Stimulated activated effector memory CD8-positive, alpha-beta T cell treated with anti-CD3 and anti-CD28 coated beads, Interleukin-12 subunit alpha, Interleukin-12 subunit beta, amount 100 ng/mL, for 72 hours (primary cell): ENCODE measurements around the gene WSB2.
"Not testable (repeated sequence)": the region's sequence is repeated elsewhere in the genome, so short reads cannot be mapped to it uniquely, and the experiment has no call there.

Experiments used
- ATAC-seq: fragments of 150-1000 bp; cut with Tn5 transposase; 2 replicates; pipeline ENCODE4 v1.10.0; 2021
- DNase-seq, 2 donors: peaks; one replicate each; pipeline ENCODE4 v3.0.0; 2021 to 2022; ENCODE audit warnings: low spot score in 2 of 2
- H3K27ac Mint-ChIP-seq: one replicate; pipeline ENCODE4 v1.8.0; 2022; ENCODE audit warnings: mild to moderate bottlenecking, mixed read lengths
- H3K36me3 Mint-ChIP-seq: one replicate; pipeline ENCODE4 v1.8.0; 2022; ENCODE audit warnings: mild to moderate bottlenecking, mixed read lengths
- H3K4me1 Mint-ChIP-seq: one replicate; pipeline ENCODE4 v1.8.0; 2022; ENCODE audit warnings: mixed read lengths
- H3K4me3 Mint-ChIP-seq: one replicate; pipeline ENCODE4 v1.8.0; 2022; ENCODE audit warnings: mild to moderate bottlenecking, mixed read lengths
- H3K9me3 Mint-ChIP-seq: one replicate; pipeline ENCODE4 v1.8.0; 2022; ENCODE audit warnings: mixed read lengths

WSB2 gene

DNA sequence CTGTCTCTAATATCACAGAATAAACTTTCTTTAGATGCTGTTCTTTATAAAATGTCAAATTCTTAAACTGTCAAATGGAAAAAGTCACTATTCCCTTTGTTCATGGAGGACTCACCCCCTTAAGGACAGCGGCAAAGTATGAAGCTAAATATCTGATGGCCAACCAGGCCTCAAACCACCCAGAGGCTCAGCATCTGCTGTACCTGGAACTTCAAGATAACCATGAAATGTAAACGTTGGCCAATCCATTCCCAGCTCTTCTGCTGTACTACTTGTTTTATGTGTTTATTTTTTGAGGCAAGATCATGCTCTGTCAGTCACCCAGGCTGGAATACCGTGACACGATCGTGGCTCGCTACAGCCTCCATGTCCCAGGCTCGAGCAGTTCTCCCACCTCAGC lies 28.8 kb downstream of the WSB2 start:
- Mint-ChIP-seq H3K4me3 (no peak overlapping the region), H3K4me1 (peaks cover 29% of the 10 kb centered on the region), H3K36me3 (peaks cover 100% of the 10 kb centered on the region), H3K9me3 (no peaks in the 10 kb centered on the region), H3K27ac (no peak overlapping the region)
- ATAC-seq = no peak
- DNase-seq = no peak

DNA sequence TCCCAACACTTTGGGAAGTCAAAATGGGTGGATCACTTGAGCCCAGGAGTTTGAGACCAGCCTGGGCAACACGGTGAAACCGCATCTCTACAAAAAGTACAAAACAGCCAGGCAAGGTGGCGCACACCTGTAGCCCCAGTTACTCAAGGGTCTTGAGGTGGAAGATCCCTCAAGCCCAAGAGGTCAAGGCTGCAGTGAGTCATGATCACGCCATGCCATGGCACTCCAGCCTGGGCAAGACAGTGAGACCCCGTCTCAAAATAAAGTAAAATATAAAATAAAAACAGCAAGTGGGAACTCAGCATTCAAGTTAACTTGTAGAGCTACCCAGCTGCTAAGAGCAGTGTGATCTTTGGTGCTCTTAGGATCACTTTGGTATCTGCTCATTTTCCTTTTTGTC lies 31.8 kb downstream of the WSB2 start:
- H3K27ac Mint-ChIP-seq = peak overlapping the region; percentile 61
- no peak overlapping the region for H3K4me3 Mint-ChIP-seq
- H3K4me1 Mint-ChIP-seq = peaks cover 3% of the 10 kb centered on the region
- DNase-seq (no peak), ATAC-seq (no peak)
- H3K9me3 Mint-ChIP-seq = no peaks in the 10 kb centered on the region
- H3K36me3 Mint-ChIP-seq = peaks cover 100% of the 10 kb centered on the region

DNA sequence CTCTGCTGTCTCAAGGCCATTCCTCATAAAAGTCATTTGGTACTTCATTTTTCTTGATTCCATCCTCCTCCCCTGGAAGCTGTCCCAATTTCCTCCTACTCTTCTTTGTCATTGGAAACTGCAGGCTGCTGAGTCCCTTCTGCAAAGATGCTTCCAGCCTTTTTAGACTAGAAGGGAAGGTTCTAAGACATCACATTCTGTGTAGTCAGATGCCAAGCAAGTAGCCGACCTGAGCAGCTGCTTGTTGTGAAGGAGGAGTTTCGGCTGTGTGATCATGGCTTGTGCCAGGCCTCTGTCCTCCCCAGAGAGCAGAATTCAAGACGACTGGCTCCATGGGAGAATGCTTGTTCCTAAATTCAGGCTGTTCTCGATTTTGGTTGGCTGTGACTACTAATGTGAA lies 35.8 kb downstream of the WSB2 start:
- Mint-ChIP-seq H3K9me3 (no peaks in the 10 kb centered on the region), H3K4me3 (no peak overlapping the region), H3K36me3 (peaks cover 100% of the 10 kb centered on the region), H3K4me1 (no peaks in the 10 kb centered on the region), H3K27ac (no peak overlapping the region)
- no peak for DNase-seq
- ATAC-seq = no peak

DNA sequence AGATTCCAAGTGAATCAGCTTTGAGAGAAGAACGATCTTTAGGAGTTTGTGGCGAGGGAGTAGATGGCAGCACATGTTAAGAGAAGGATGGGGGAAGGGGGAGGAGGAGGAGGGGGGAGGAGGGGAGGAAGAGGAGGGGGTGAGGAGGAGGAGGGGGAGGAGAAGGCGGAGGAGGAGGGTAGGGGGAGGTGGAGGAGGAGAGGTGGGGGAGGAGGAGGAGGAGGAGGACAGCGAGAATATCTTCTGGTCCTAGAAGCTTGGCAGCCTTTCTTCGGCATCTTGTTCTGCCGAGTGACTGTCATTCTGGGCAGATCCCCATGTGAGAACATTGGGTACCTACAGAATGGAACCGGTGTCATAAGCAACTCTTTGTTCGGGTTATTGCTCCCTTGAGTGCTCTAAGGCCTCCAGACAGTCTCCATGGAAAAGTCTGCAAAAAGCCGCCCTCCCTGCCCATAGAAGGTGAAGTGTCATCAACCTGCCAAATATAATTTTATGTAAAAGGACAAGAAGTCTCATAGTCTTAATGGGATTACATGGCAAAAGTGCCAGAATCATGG lies 37.6 kb downstream of the WSB2 start:
- Mint-ChIP-seq H3K9me3 (no peaks in the 10 kb centered on the region), H3K4me3 (no peak overlapping the region), H3K4me1 (no peaks in the 10 kb centered on the region), H3K27ac (no peak overlapping the region), H3K36me3 (peaks cover 100% of the 10 kb centered on the region)
- DNase-seq = no peak
- ATAC-seq = no peak

DNA sequence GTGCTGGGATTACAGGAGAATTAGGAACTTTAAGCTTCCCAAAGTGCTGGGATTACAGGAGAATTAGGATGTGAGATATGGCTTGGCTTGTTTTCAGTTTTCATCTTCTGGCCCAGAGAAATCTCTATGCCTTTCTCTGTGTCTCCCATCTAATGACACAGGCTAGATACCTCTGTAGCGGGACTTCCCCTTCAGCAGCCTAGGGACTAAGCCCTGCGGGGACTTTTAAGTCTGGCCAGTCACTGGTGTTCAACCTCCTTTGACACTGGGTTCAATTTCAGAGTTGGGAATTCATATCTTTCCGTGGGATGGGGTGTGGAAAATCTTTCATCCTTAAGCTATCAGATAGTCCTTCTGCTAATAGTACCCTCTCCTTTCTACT lies 38.3 kb downstream of the WSB2 start:
- ATAC-seq (no peak), DNase-seq (no peak)
- peaks cover 6% of the 10 kb centered on the region for H3K4me1 Mint-ChIP-seq
- no peaks in the 10 kb centered on the region for H3K9me3 Mint-ChIP-seq
- no peak overlapping the region for H3K27ac Mint-ChIP-seq
- peaks cover 100% of the 10 kb centered on the region for H3K36me3 Mint-ChIP-seq
- H3K4me3 Mint-ChIP-seq = no peak overlapping the region

DNA sequence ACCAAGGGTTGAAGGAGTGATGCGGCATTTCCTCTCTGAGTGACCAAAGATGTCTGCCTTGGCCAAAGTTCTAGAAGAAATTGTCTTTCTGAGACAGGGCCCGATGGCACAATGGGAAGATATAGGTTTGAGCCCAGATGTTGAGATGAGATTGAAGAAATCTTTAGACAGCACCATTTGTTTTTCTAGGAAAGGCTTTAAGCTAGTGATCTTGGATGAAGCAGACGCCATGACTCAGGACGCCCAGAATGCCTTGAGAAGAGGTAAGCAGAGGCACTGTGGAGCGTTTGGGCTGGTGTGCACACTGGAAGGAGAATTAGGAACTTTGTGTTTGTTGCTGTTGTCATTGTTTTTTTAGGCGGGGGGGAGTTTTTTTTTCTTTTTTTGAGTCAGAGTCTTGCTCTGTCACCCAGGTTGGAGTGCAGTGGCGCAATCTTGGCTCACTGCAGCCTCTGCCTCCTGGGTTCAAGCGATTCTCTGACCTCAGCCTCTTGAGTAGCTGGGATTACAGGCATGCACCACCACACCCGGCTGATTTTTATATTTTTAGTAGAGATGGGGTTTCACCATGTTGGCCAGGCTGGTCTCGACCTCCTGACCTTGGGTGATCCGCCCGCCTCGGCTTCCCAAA lies 38.8 kb downstream of the WSB2 start:
- not testable (repeated sequence) for H3K4me1 Mint-ChIP-seq, H3K9me3 Mint-ChIP-seq, DNase-seq, H3K4me3 Mint-ChIP-seq, ATAC-seq
- H3K27ac Mint-ChIP-seq = peak overlapping the region; percentile 77
- H3K36me3 Mint-ChIP-seq = peaks cover 100% of the 10 kb centered on the region

DNA sequence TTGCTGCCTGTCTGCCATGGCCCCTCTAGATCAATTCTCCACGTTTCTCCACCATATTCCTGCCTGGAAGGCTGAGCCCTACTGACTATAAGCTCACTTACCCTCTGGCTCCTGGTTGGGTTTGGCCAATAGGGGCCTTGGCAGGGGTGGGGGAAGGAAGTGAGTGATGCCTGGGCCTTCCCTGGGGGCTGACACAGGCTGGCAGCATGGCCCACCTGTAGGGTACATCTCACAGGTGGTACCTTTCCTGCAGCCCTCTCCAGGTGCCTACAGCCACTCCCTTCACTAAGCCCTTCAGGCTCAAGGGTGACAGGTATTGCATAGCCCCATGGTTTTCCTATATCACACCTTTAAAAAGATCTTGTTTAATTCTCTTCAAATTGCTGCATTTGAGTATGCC lies 40.9 kb downstream of the WSB2 start:
- peaks cover 14% of the 10 kb centered on the region for H3K4me1 Mint-ChIP-seq
- no peaks in the 10 kb centered on the region for H3K9me3 Mint-ChIP-seq
- H3K27ac Mint-ChIP-seq = no peak overlapping the region
- no peak for DNase-seq
- no peak overlapping the region for H3K4me3 Mint-ChIP-seq
- peaks cover 96% of the 10 kb centered on the region for H3K36me3 Mint-ChIP-seq
- ATAC-seq = no peak

DNA sequence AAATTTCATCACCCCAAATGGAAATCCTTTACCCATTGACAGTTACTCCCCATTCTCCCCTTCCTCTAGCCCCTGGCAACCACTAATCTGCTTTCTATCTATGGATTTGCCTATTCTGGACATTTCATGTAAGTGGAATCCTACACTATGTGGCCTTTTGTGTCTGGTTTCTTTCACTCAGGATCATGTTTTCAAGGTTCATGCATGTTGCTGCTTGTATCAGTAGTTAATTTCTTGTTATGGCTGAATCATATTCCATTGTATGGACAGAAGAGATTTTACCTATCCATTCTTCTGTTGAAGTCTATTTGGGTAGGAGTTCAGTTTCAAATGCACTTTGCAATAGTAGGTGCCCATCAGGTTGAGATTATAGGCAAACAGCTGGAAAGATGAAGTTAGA lies 43.1 kb downstream of the WSB2 start:
- peak overlapping the region; percentile 96 for H3K27ac Mint-ChIP-seq
- peaks cover 75% of the 10 kb centered on the region for H3K36me3 Mint-ChIP-seq
- H3K4me3 Mint-ChIP-seq = peak overlapping the region; percentile 88

DNA sequence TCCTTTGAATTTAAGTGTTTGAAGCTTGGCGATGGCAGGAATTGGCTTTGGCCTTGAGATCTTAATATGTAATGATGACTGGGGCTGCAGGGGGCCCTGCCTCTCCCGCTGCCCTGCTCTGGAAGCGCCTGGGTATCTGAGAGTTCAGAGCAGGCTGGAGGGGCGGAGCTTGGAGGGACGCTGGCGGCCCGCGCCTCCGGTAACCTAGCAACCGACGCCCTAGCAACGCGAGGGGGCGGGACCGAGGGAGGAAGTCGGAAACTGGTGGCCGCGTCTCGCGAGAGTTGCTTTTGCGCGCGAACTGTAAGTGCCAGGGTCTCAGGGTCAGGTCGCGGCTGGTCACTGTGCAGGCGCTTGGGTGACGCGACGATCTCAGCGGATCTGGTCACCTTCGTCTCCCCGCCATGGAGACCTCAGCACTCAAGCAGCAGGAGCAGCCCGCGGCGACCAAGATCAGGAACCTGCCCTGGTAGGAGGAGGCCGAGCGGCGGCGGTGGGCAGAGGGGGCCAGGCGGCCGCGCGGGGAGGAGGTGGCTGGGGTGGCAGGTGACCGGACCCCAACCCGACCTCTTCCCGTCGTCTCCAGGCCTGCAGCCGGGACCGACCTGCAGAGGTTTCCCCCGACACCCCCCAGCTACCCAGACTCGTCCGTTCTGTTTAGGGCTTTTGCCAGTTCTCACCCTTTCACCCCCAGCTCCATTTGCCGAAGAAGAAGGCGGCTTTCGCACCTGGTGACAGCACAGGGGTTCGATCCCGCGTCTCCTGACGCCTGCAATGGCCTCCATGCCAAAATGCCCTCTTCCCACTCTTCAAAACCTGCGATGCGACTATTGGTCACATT lies 44.3 kb downstream of the WSB2 start, which contains the start of gene RFC5:
Gene RFC5 (plus strand): TSS at position 280 of the 841 bp plus-strand sequence. CDS start 125 bp downstream, at position 405.
- peak; percentile 97 for ATAC-seq
- no peaks in the 10 kb centered on the region for H3K9me3 Mint-ChIP-seq

More for the DNA sequence above, 43.1 kb downstream of the WSB2 start:
- Mint-ChIP-seq H3K4me1 (peaks cover 14% of the 10 kb centered on the region), H3K9me3 (no peaks in the 10 kb centered on the region)
- DNase-seq = no peak
- no peak for ATAC-seq

DNA sequence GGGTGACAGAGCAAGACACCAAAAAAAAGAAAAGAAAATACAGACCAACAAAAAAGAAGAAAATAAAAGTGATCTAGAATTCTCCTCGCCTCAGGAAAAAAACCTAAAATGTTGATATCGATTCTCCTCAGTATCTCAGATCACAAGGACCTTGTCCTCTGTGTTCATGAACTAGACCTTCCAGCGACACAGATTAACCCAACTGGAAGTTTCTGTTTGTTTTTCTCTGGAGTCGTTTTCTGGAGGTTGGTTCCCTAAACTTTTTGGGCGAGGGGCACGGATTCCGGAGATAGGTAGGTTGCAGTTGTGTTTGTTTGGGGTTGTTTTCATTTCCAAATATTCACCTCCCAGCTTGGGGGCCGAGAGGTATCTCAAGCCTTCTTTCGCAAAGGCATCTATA lies 45.0 kb downstream of the WSB2 start:
- Mint-ChIP-seq H3K4me3 (peak overlapping the region; percentile 88), H3K27ac (peak overlapping the region; percentile 96), H3K4me1 (peaks cover 14% of the 10 kb centered on the region), H3K36me3 (peaks cover 56% of the 10 kb centered on the region), H3K9me3 (no peaks in the 10 kb centered on the region)
- DNase-seq (no peak), ATAC-seq (no peak)

More for the DNA sequence above, 44.3 kb downstream of the WSB2 start, which contains the start of gene RFC5:
- peaks cover 14% of the 10 kb centered on the region for H3K4me1 Mint-ChIP-seq
- peak within 1 kb of the TSS; percentile 96 for H3K27ac Mint-ChIP-seq
- H3K36me3 Mint-ChIP-seq = peaks cover 63% of the 10 kb centered on the region
- peak; percentile 97 to 99 for DNase-seq
- peak within 1 kb of the TSS; percentile 88 for H3K4me3 Mint-ChIP-seq

DNA sequence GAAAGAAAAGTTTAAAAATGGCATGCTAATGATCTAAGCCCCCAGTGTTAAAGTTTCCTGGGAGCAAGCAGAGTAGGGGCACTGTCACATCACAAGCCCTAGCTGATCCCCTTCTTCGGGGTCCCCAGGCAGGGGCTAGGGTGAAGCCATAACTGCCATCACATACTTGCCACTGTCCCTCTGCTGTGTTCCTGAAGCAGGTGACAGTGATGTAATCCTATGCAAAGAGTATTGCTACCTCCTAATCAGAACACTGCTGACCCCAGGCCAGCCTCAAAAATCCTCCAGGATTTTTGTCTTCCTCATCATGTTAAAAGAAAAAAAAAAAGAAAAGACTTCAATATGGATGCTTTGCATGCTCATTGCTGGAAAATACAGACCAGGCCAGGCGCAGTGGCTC lies 45.7 kb downstream of the WSB2 start:
- ATAC-seq = no peak
- Mint-ChIP-seq H3K27ac (no peak overlapping the region), H3K4me1 (peaks cover 14% of the 10 kb centered on the region), H3K9me3 (no peaks in the 10 kb centered on the region), H3K36me3 (peaks cover 49% of the 10 kb centered on the region), H3K4me3 (peak overlapping the region; percentile 88)
- no peak for DNase-seq

DNA sequence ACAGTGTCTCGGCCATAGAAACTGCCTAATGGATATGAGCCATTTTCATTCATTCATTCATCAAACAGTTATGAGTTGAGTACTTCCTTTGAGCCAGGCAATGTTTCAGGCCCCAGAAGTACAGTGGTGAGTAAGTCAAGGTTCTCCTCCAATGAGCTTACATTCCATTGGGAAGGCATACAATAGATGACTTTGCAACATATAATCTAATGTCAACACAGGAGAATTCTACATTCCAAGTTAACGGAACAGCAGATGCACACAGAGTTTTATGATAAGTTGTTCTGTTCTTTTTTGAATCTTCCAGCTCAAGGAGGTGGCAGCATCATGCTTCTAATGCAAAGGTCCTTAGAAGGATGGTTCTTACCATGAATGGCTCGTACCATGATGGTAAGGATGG lies 47.7 kb downstream of the WSB2 start:
- no peak for DNase-seq
- no peak overlapping the region for H3K27ac Mint-ChIP-seq
- H3K4me3 Mint-ChIP-seq = no peak overlapping the region
- H3K9me3 Mint-ChIP-seq = no peaks in the 10 kb centered on the region
- H3K36me3 Mint-ChIP-seq = peaks cover 29% of the 10 kb centered on the region
- H3K4me1 Mint-ChIP-seq = peaks cover 14% of the 10 kb centered on the region
- ATAC-seq = no peak

DNA sequence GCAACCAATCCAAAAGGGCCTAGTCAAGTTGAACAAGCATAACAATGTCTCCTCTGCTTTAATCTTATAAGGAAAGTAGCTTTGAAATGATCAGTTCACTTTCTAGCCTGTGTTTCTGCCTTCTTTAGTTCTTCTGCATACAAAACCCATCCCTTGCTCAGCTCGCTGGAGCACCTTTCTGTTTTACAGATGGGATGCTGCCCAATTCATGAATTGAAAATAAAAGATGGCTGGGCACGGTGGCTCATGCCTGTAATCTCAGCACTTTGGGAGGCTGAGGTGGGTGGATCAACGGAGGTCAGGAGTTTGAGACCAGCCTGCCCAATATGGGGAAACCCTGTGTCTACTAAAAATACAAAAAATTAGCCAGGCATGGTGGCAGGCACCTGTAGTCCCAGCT lies 49.0 kb downstream of the WSB2 start:
- Mint-ChIP-seq H3K36me3 (peaks cover 16% of the 10 kb centered on the region), H3K4me1 (peaks cover 6% of the 10 kb centered on the region), H3K9me3 (no peaks in the 10 kb centered on the region), H3K4me3 (no peak overlapping the region), H3K27ac (no peak overlapping the region)
- DNase-seq = no peak
- ATAC-seq = no peak

DNA sequence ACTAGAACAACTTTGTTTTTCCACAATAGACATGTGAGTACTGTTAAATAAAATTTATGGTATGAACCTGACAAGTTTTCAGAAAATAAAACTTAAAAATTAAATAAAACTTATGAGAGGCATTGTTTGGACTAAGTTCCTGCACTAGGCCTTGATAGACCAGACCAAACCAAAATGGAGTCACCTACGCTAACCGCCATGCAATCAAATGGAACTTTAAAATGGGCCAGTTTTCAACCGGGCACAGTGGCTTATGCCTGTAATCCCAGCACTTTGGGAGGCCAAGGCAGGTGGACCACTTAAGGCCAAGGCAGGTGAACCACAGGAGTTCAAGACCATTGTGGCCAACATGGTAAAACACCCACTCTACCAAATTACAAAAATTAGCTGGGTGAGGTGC lies 49.6 kb downstream of the WSB2 start:
- peaks cover 10% of the 10 kb centered on the region for H3K36me3 Mint-ChIP-seq
- ATAC-seq (no peak), DNase-seq (no peak)
- no peaks in the 10 kb centered on the region for H3K9me3 Mint-ChIP-seq
- peaks cover 3% of the 10 kb centered on the region for H3K4me1 Mint-ChIP-seq
- no peak overlapping the region for H3K4me3 Mint-ChIP-seq
- no peak overlapping the region for H3K27ac Mint-ChIP-seq

DNA sequence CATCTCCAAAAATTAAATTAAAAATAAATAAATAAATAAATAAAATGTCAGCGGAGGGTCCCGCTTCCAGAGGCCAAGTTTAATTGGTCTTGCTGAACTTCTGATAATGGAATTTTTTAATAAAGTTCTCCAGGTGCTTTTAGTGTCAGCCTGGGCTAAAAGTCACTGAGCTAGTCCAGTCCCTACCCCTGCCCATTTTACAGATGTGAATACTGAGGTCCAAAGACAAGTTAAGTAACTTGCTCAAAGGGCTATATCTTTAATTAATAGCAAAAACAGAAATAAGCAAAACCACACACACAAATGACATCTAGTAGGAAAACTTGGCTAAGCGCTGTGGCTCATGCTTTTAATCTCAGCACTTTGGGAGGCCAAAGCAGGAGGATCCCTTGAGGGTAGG lies 50.1 kb downstream of the WSB2 start:
- ATAC-seq (no peak), DNase-seq (no peak)
- Mint-ChIP-seq H3K4me3 (no peak overlapping the region), H3K36me3 (peaks cover 7% of the 10 kb centered on the region), H3K4me1 (no peaks in the 10 kb centered on the region), H3K9me3 (no peaks in the 10 kb centered on the region), H3K27ac (no peak overlapping the region)

DNA sequence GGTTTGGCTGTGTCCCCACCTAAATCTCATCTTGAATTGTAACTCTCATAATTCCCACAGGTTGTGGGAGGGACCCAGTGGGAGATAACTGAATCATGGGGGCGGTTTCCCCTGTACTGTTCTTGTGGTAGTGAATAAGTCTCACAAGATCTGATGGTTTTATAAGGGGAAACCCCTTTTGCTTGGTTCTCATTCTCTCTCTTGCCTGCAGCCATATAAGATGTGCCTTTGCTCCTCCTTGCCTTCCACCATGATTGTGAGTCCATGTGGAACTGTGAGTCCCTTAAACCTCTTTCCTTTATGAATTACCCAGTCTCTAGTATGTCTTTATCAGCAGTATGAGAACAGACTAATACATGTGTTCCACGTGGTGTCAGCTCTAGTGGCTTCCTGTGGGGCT lies 61.2 kb downstream of the WSB2 start:
- not testable (repeated sequence) for H3K4me3 Mint-ChIP-seq, H3K4me1 Mint-ChIP-seq, H3K27ac Mint-ChIP-seq, DNase-seq, H3K36me3 Mint-ChIP-seq, H3K9me3 Mint-ChIP-seq, ATAC-seq
